Heart right ventricle (tissue), 16 donors: ENCODE measurements around the gene GLO1. TPM values are rescaled to one million over a fixed set of nuclear protein-coding genes. Genes with fewer than 3 reads are reported as not detected.

Experiments
- ATAC-seq, 8 donors: fragments of 200-7000 bp; cut with Tn5 transposase; one replicate each; pipeline ENCODE4 v1.9.1; 2020; ENCODE audit warnings: mild to moderate bottlenecking in 8 of 8, moderate library complexity in 8 of 8, moderate number of reproducible peaks in 1 of 8
- DNase-seq, 2 donors: peaks; one replicate each; pipeline ENCODE4 v3.0.0-alpha.2; 2020
- H3K27ac ChIP-seq, 10 donors: fragments of 200-600 bp; sonication (generic) in 2 of 10; one replicate each; pipeline versions ENCODE4 v1.5.0 to v1.8.0; 2020 to 2022; ENCODE audit warnings: mild to moderate bottlenecking in 3 of 10
- H3K27me3 ChIP-seq, 7 donors: fragments of 200-600 bp; one replicate each; pipeline ENCODE4 v1.8.0; 2021 to 2022; ENCODE audit warnings: mild to moderate bottlenecking in 2 of 7
- H3K36me3 ChIP-seq, 9 donors: fragments of 200-600 bp; sonication (generic) in 1 of 9; one replicate each; pipeline versions ENCODE4 v1.5.0 to v1.8.0; 2020 to 2022; ENCODE audit warnings: mild to moderate bottlenecking in 2 of 9
- H3K4me1 ChIP-seq, 9 donors: fragments of 200-600 bp; sonication (generic) in 1 of 9; one replicate each; pipeline versions ENCODE4 v1.5.0 to v1.8.0; 2020 to 2022; ENCODE audit warnings: mild to moderate bottlenecking in 4 of 9
- H3K4me3 ChIP-seq, 10 donors: fragments of 200-600 bp; sonication (generic) in 2 of 10; one replicate each; pipeline versions ENCODE4 v1.5.0 to v1.8.0; 2020 to 2022; ENCODE audit warnings: mild to moderate bottlenecking in 7 of 10, moderate library complexity in 2 of 10
- H3K9me3 ChIP-seq, 11 donors: fragments of 200-600 bp in 10 of 11; sonication (generic) in 2 of 11; one replicate each; pipeline versions ENCODE4 v1.5.0 to v1.8.0; 2013 to 2022; ENCODE audit warnings: mild to moderate bottlenecking in 2 of 11, control low read depth in 1 of 11, moderate library complexity in 1 of 11
- WGBS, 2 donors: extraction: QIAGEN DNeasy Blood & Tissue Kit; methylation state at CpG; one replicate each; pipeline ENCODE4 v1.1.7; 2013; ENCODE audit warnings: inconsistent platforms in 1 of 2; 5-methylcytosine and 5-hydroxymethylcytosine counted together
- intact Hi-C, 10 donors: fragments of 100-400 bp; cut with DNase I; formaldehyde crosslinking; loops; one replicate each; pipeline versions ENCODE4 v1.11.1 to v1.14.2; 2022
- polyA plus RNA-seq, 2 donors: library from polyadenylated mRNA; stranded (reverse); fragments of 200-250 nt; gene quantifications; one replicate each; pipeline ENCODE4 v1.2.3, GENCODE V29; 2013
- total RNA-seq, 10 donors: library from RNA; stranded (reverse); fragmentation: NEBNext Ultra II Directional in 3 of 10; extraction: Animal tissue kit (Norgen Biotek cat#: 25700) in 3 of 10; gene quantifications; one replicate each; pipeline versions ENCODE4 v1.2.1 to v1.2.4, GENCODE V29; 2021 to 2023
- TF ChIP-seq, protein P1 (sequence below), 9 donors: fragments of 200-600 bp; sonication (generic) in 2 of 9; IDR thresholded peaks; one replicate each; pipeline versions ENCODE4 v1.5.0 to v1.8.0; 2021 to 2022; ENCODE audit warnings: antibody characterized with exemption in 9 of 9, mild to moderate bottlenecking in 5 of 9, moderate library complexity in 1 of 9
- donor health status: Arrhythmogenic right ventricular cardiomyopathy.
- donor health status: ischemic (EF 13 %, LVEDD 7.1; RV severe dilation, severe dysfunction).
- donor health status: healthy with polysubstance abuse.
- donor health status: DM: no; HTN: yes; CAD: no.
- donor health status: DM: no; HTN: no; CAD: no.
- donor health status: ischemic (EF 25% LVEDD 6.9; RV normal size, moderate dysfunction).
- donor health status: ischemic (EF 25% LVEDD 5.7; RV mildly dilated, moderate dysfunction).
- donor health status: healthy.
- donor health status: DM: yes; HTN: yes; CAD: no.
- donor health status: Ischemic cardiomyopathy.
- donor health status: ischemic (EF 35%, LVEDD 5.7; RV mildly dilated, moderate dysfunction).
- donor health status: nonischemic (EF 11% LVEDD 7.7; RV severe dilation, severe dysfunction).
- donor health status: DM: yes; HTN: yes; CAD: no.
- donor health status: PGD.
- donor health status: ischemic (EF 29% LVEDD 5.4; RV normal size, mild dysfunction).
- donor health status: nonischemic (EF 23%, LVEDD 6.1; RV moderate dilation, normal function).

The GLO1 gene
- total and polyA plus RNA-seq, 12 donors = 50.2 to 96.1 (median 80.6) TPM

GRCh38 chr6:38715016-38715689 lies 12.2 kb upstream of the GLO1 start, which contains the start of gene DNAH8:
TSS of gene DNAH8 (plus strand) at chr6:38715311. CDS start at chr6:38722810, 7,499 bp downstream.
- ATAC-seq = peak in 3 of 8 donors; percentile 9 to 39 (median 18)
- Histone ChIP-seq H3K4me1 (peaks cover 0 to 19% (median 8%) of the 10 kb centered on the region in 9 donors), H3K9me3 (peaks cover 0 to 2% (median 0%) of the 10 kb centered on the region in 11 donors), H3K27me3 (peaks cover 2 to 69% (median 60%) of the 10 kb centered on the region in 7 donors), H3K4me3 (peak within 1 kb of the TSS in 9 of 10 donors; percentile 12 to 52 (median 39)), H3K27ac (no peak within 1 kb of the TSS), H3K36me3 (no peaks in the 10 kb centered on the region)
- TF ChIP-seq, protein P1, sequence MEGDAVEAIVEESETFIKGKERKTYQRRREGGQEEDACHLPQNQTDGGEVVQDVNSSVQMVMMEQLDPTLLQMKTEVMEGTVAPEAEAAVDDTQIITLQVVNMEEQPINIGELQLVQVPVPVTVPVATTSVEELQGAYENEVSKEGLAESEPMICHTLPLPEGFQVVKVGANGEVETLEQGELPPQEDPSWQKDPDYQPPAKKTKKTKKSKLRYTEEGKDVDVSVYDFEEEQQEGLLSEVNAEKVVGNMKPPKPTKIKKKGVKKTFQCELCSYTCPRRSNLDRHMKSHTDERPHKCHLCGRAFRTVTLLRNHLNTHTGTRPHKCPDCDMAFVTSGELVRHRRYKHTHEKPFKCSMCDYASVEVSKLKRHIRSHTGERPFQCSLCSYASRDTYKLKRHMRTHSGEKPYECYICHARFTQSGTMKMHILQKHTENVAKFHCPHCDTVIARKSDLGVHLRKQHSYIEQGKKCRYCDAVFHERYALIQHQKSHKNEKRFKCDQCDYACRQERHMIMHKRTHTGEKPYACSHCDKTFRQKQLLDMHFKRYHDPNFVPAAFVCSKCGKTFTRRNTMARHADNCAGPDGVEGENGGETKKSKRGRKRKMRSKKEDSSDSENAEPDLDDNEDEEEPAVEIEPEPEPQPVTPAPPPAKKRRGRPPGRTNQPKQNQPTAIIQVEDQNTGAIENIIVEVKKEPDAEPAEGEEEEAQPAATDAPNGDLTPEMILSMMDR (IDR thresholded peaks at IDR 0.05) = no peak
- no peak for DNase-seq
- WGBS, 2 donors = 6% methylated on average over 44 of the region's 44 CpGs
- intact Hi-C loops = no loop called here

DNA sequence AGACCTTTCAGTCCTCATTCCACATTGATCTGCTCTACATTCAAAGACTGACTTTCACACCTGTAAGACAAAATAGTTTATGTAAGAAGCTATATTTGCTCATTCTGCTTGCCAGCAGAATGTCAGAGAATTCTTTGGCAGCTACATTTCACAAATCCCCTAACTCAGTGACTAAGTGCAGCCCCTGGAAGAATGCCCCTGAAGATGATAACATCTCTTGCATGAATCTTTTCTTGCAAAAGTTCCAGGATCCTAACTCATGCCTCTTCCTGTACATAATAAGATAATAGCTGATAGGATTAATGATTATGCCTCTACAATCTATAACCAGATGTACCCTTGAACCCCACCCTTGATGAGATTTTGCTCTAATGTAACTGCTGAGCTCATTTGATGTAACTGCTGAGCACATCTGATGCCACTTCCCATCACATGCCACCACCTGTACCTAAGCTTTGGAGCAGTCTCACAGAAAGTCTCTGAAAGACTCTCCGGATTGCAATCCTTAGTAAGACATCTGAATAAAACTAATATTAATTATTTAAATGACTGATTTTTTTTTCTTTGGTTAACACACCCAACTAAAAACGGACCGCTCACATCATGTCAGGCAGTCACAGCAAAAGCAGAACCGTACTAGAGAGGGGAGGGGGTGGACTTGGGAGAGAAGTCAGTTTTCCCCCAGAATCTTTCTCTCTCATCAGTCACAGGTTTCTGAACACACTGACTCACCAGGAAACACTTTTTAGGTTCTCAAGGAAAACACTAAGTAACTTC lies 11.5 kb upstream of the GLO1 start:
- Histone ChIP-seq H3K4me3 (peak overlapping the region in 7 of 10 donors; percentile 21 to 52 (median 40)), H3K27ac (no peak overlapping the region), H3K36me3 (no peaks in the 10 kb centered on the region), H3K4me1 (peaks cover 0 to 19% (median 8%) of the 10 kb centered on the region in 9 donors), H3K9me3 (no peaks in the 10 kb centered on the region), H3K27me3 (peaks cover 2 to 62% (median 52%) of the 10 kb centered on the region in 7 donors)
- TF ChIP-seq, protein P1 (IDR thresholded peaks at IDR 0.05) = no peak
- intact Hi-C loops = no loop called here
- ATAC-seq = no peak
- no peak for DNase-seq
- 37 to 39% methylated on average over 4 of the region's 4 CpGs for WGBS, 2 donors

GRCh38 chr6:38713812-38714211 lies 10.9 kb upstream of the GLO1 start:
- ATAC-seq (peak in 1 of 8 donors; percentile 33), DNase-seq (no peak)
- intact Hi-C loops = no loop called here
- peaks cover 2 to 57% (median 46%) of the 10 kb centered on the region in 7 donors for H3K27me3 ChIP-seq
- H3K4me3 ChIP-seq = no peak overlapping the region
- no peak overlapping the region for H3K27ac ChIP-seq
- H3K9me3 ChIP-seq = no peaks in the 10 kb centered on the region
- H3K4me1 ChIP-seq = peaks cover 0 to 19% (median 8%) of the 10 kb centered on the region in 9 donors
- WGBS, 2 donors = 64 to 69% methylated on average over 6 of the region's 6 CpGs
- H3K36me3 ChIP-seq = no peaks in the 10 kb centered on the region
- TF ChIP-seq, protein P1 (IDR thresholded peaks at IDR 0.05) = no peak

DNA sequence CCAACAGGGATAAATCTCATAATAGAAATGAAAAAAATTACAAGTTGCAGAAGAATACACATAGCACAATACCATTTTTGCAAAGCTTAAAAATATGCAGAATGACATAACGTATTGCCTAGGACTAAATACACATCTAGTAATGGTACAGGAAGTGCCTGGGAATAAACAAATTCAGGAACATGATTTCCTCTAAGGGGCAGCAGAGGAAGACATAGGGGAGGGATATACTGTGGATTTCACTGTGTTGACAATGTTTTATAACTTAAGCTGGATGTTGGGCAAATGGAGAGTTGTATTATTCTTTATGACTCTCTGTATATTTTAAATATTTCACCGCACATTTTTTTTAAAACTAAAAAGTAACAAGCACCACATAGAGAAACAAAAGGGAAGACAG lies 5.6 kb upstream of the GLO1 start:
- DNase-seq = no peak
- intact Hi-C loops = no loop called here
- WGBS, 2 donors = 56 to 68% methylated on average over 2 of the region's 2 CpGs

More for the DNA sequence above, 5.6 kb upstream of the GLO1 start:
- Histone ChIP-seq H3K9me3 (no peaks in the 10 kb centered on the region), H3K4me1 (peaks cover 0 to 2% (median 0%) of the 10 kb centered on the region in 9 donors), H3K27me3 (peaks cover 0 to 13% (median 8%) of the 10 kb centered on the region in 7 donors), H3K27ac (no peak overlapping the region), H3K4me3 (no peak overlapping the region), H3K36me3 (no peaks in the 10 kb centered on the region)
- no peak for ATAC-seq
- TF ChIP-seq, protein P1 (IDR thresholded peaks at IDR 0.05) = no peak
